ENCODE measurements around the gene TCF19. TPM values are rescaled to one million over a fixed set of nuclear protein-coding genes. Genes with fewer than 3 reads are reported as not detected.

Gene TCF19
- total RNA-seq, 1 experiment from 2014 or later, result 12.7 TPM

- TF ChIP-seq, protein P1, sequence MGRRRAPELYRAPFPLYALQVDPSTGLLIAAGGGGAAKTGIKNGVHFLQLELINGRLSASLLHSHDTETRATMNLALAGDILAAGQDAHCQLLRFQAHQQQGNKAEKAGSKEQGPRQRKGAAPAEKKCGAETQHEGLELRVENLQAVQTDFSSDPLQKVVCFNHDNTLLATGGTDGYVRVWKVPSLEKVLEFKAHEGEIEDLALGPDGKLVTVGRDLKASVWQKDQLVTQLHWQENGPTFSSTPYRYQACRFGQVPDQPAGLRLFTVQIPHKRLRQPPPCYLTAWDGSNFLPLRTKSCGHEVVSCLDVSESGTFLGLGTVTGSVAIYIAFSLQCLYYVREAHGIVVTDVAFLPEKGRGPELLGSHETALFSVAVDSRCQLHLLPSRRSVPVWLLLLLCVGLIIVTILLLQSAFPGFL (CRISPR knock-in tag; IDR thresholded peaks at IDR 0.05; ENCODE audit: borderline replicate concordance), result peak; percentile 50; the same call in 1 of the 2 replicates
- TF ChIP-seq ZNF416 (CRISPR knock-in tag; IDR thresholded peaks at IDR 0.05), result no peak
- TF ChIP-seq, protein P2, sequence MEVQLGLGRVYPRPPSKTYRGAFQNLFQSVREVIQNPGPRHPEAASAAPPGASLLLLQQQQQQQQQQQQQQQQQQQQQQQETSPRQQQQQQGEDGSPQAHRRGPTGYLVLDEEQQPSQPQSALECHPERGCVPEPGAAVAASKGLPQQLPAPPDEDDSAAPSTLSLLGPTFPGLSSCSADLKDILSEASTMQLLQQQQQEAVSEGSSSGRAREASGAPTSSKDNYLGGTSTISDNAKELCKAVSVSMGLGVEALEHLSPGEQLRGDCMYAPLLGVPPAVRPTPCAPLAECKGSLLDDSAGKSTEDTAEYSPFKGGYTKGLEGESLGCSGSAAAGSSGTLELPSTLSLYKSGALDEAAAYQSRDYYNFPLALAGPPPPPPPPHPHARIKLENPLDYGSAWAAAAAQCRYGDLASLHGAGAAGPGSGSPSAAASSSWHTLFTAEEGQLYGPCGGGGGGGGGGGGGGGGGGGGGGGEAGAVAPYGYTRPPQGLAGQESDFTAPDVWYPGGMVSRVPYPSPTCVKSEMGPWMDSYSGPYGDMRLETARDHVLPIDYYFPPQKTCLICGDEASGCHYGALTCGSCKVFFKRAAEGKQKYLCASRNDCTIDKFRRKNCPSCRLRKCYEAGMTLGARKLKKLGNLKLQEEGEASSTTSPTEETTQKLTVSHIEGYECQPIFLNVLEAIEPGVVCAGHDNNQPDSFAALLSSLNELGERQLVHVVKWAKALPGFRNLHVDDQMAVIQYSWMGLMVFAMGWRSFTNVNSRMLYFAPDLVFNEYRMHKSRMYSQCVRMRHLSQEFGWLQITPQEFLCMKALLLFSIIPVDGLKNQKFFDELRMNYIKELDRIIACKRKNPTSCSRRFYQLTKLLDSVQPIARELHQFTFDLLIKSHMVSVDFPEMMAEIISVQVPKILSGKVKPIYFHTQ (CRISPR knock-in tag; IDR thresholded peaks at IDR 0.05), result no peak
- peak; percentile 98 for TF ChIP-seq E2F5 (CRISPR knock-in tag; IDR thresholded peaks at IDR 0.05)
- TF ChIP-seq GTF2I (CRISPR knock-in tag; conservative IDR thresholded peaks at IDR 0.05), result no peak
- TF ChIP-seq EMX1 (CRISPR knock-in tag; IDR thresholded peaks at IDR 0.05), result no peak
- TF ChIP-seq, protein P3, sequence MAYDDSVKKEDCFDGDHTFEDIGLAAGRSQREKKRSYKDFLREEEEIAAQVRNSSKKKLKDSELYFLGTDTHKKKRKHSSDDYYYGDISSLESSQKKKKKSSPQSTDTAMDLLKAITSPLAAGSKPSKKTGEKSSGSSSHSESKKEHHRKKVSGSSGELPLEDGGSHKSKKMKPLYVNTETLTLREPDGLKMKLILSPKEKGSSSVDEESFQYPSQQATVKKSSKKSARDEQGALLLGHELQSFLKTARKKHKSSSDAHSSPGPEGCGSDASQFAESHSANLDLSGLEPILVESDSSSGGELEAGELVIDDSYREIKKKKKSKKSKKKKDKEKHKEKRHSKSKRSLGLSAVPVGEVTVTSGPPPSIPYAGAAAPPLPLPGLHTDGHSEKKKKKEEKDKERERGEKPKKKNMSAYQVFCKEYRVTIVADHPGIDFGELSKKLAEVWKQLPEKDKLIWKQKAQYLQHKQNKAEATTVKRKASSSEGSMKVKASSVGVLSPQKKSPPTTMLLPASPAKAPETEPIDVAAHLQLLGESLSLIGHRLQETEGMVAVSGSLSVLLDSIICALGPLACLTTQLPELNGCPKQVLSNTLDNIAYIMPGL (CRISPR knock-in tag; IDR thresholded peaks at IDR 0.05), result no peak
- no peak for TF ChIP-seq RORB (CRISPR knock-in tag; IDR thresholded peaks at IDR 0.05)
- TF ChIP-seq, protein P4, sequence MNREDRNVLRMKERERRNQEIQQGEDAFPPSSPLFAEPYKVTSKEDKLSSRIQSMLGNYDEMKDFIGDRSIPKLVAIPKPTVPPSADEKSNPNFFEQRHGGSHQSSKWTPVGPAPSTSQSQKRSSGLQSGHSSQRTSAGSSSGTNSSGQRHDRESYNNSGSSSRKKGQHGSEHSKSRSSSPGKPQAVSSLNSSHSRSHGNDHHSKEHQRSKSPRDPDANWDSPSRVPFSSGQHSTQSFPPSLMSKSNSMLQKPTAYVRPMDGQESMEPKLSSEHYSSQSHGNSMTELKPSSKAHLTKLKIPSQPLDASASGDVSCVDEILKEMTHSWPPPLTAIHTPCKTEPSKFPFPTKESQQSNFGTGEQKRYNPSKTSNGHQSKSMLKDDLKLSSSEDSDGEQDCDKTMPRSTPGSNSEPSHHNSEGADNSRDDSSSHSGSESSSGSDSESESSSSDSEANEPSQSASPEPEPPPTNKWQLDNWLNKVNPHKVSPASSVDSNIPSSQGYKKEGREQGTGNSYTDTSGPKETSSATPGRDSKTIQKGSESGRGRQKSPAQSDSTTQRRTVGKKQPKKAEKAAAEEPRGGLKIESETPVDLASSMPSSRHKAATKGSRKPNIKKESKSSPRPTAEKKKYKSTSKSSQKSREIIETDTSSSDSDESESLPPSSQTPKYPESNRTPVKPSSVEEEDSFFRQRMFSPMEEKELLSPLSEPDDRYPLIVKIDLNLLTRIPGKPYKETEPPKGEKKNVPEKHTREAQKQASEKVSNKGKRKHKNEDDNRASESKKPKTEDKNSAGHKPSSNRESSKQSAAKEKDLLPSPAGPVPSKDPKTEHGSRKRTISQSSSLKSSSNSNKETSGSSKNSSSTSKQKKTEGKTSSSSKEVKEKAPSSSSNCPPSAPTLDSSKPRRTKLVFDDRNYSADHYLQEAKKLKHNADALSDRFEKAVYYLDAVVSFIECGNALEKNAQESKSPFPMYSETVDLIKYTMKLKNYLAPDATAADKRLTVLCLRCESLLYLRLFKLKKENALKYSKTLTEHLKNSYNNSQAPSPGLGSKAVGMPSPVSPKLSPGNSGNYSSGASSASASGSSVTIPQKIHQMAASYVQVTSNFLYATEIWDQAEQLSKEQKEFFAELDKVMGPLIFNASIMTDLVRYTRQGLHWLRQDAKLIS (CRISPR knock-in tag; IDR thresholded peaks at IDR 0.05; ENCODE audit: borderline replicate concordance), result no peak
- no peak for TF ChIP-seq ZNF138 (CRISPR knock-in tag; conservative IDR thresholded peaks at IDR 0.05)
- no peak for TF ChIP-seq ZNF121 (CRISPR knock-in tag; IDR thresholded peaks at IDR 0.05)
- TF ChIP-seq JUN (CRISPR knock-in tag; IDR thresholded peaks at IDR 0.05), result no peak
- no peak for TF ChIP-seq USF2 (CRISPR knock-in tag; IDR thresholded peaks at IDR 0.05)
- TF ChIP-seq GABPB1 (CRISPR knock-in tag; IDR thresholded peaks at IDR 0.05), result peak; percentile 83
- TF ChIP-seq ELF4 (CRISPR knock-in tag; IDR thresholded peaks at IDR 0.05; ENCODE audit: low read depth), result no peak
- TF ChIP-seq, protein P5, sequence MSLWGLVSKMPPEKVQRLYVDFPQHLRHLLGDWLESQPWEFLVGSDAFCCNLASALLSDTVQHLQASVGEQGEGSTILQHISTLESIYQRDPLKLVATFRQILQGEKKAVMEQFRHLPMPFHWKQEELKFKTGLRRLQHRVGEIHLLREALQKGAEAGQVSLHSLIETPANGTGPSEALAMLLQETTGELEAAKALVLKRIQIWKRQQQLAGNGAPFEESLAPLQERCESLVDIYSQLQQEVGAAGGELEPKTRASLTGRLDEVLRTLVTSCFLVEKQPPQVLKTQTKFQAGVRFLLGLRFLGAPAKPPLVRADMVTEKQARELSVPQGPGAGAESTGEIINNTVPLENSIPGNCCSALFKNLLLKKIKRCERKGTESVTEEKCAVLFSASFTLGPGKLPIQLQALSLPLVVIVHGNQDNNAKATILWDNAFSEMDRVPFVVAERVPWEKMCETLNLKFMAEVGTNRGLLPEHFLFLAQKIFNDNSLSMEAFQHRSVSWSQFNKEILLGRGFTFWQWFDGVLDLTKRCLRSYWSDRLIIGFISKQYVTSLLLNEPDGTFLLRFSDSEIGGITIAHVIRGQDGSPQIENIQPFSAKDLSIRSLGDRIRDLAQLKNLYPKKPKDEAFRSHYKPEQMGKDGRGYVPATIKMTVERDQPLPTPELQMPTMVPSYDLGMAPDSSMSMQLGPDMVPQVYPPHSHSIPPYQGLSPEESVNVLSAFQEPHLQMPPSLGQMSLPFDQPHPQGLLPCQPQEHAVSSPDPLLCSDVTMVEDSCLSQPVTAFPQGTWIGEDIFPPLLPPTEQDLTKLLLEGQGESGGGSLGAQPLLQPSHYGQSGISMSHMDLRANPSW (CRISPR knock-in tag; conservative IDR thresholded peaks at IDR 0.05; ENCODE audit: low read depth), result no peak
- TF ChIP-seq ZNF317 (CRISPR knock-in tag; IDR thresholded peaks at IDR 0.05; ENCODE audit: borderline replicate concordance, low read depth), result no peak
- no peak for TF ChIP-seq RELA (CRISPR knock-in tag; IDR thresholded peaks at IDR 0.05; ENCODE audit: borderline replicate concordance)
- no peak for TF ChIP-seq NFATC4 (CRISPR knock-in tag; IDR thresholded peaks at IDR 0.05)
- TF ChIP-seq, protein P6, sequence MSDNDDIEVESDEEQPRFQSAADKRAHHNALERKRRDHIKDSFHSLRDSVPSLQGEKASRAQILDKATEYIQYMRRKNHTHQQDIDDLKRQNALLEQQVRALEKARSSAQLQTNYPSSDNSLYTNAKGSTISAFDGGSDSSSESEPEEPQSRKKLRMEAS (CRISPR knock-in tag; IDR thresholded peaks at IDR 0.05), result no peak
- TF ChIP-seq, protein P7, sequence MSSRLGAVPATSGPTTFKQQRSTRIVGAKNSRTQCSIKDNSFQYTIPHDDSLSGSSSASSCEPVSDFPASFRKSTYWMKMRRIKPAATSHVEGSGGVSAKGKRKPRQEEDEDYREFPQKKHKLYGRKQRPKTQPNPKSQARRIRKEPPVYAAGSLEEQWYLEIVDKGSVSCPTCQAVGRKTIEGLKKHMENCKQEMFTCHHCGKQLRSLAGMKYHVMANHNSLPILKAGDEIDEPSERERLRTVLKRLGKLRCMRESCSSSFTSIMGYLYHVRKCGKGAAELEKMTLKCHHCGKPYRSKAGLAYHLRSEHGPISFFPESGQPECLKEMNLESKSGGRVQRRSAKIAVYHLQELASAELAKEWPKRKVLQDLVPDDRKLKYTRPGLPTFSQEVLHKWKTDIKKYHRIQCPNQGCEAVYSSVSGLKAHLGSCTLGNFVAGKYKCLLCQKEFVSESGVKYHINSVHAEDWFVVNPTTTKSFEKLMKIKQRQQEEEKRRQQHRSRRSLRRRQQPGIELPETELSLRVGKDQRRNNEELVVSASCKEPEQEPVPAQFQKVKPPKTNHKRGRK (CRISPR knock-in tag; IDR thresholded peaks at IDR 0.05; ENCODE audit: borderline replicate concordance), result no peak
- TF ChIP-seq ZNF423 (CRISPR knock-in tag; IDR thresholded peaks at IDR 0.05), result no peak
- no peak for TF ChIP-seq ATF1 (CRISPR knock-in tag; IDR thresholded peaks at IDR 0.05)
Measured at GRCh38 chr6:31158140-31158862, at the start of gene TCF19 (continued).

All from WTC11 (cell line).